SK-N-DZ (cell line): ENCODE measurements around the gene HLA-DPB1.

ENCODE experiments used
- DNase-seq: peaks from one replicate; pipeline ENCODE4 v3.0.0-alpha.2; 2015; ENCODE audit warnings: low spot score

Gene HLA-DPB1

DNA sequence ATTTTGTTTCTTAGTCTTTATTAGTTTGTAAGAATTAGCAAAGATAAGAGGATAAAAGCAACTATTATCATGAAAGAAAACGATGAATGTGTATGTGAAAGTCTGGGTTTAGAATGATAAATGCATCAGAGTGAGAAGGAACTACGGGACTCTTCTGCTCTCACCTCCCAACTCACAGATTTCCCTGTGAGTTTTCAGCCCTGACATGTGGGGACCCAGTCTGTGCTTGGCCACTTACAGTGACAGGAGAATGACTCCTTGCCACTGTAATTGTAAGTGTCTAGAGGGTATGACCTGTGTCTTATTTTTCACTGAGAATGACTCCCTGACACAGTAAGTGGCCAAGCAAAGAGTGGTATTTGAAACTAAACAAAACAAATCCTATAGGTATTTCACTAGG is 4.9 kb upstream of the HLA-DPB1 start:
- DNase-seq: no peak

DNA sequence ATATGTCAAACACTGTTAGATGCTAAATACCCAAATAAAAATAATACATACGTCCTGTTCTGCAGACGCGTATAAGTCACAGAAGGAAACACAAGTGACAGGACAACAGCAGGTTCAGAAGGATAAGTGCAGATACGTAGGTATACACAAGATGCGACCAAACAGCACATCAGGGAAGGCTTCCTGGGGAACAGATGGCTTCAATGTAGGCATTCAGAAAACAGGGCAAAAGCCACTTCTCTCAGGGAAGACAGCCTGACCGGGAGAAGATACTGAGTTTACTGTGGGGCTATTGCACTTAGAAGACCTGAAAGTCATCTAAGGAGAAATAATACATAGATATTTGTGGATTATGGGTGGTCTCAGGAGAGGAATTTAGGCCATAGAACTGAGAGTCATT is 4.2 kb upstream of the HLA-DPB1 start:
- no peak for DNase-seq

DNA sequence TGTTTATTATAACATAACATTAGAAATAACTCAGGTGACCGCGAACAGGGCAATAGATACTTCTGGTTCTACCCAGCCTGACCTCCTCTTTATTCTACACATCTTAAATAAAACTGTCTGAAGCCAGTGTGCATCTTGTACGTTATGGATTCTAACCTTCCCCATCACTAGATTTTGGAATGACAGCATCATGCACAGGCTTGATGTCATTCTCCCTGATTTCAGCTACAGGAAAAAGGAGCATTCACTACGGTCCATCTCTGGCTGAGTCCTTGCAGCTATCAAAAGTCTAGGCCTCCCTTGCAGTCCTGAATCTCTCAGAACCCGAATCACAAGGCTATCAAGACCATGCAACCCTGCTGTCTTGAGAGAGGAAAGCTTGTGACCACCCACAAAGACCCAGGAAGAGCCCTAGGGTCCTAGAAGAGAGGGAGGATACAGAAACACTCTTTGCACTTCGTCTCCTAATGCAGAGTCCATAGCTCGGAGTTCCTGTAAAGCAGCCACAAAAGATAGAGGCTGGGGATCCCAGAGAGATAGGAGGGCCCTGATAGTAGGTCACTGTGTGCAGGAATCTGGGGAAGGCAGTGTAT is 3.2 kb upstream of the HLA-DPB1 start:
- no peak for DNase-seq

DNA sequence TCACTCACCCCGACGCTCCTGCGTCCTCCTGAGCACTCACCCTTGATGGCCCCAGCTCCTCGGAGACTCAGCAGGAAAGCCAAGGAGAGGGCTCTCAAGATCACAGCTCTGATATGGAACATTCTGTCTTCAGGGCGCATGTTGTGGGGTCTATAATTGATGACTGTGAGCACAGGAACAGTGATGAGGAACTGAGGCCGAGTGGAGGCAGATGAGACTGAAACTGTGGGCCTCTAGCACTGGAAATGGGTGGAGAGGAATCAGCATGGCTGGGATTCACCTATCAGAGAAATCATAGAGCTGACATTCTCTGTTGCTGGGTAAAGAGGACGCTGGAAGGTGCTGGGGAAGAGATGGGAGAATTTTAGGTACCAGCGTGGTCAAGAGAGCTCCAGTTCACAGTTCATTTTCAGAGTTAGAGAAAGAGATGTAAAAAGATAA is 2.3 kb upstream of the HLA-DPB1 start, which contains the start of gene HLA-DPA1:
Gene HLA-DPA1, minus strand, starts transcription at position 219 of the 441 bp plus-strand sequence.
- DNase-seq: no peak

DNA sequence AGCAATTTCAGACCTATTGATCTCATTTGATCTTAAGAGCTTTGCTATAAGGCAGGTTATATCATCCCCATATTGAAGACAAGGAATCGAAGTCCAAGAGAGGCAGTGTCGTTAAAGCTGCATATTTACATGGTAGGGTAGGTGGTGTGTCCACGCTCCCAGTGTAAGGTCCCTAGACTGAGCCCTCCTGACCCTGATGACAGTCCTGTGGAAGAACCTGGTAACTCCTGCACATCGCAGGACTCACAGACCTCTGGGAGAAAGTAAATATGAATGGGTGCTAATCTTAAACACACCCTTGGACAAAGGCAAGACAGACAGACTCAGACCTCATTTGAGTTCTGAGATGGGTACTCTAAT is 602 bp upstream of the HLA-DPB1 start:
- DNase-seq: no peak

DNA sequence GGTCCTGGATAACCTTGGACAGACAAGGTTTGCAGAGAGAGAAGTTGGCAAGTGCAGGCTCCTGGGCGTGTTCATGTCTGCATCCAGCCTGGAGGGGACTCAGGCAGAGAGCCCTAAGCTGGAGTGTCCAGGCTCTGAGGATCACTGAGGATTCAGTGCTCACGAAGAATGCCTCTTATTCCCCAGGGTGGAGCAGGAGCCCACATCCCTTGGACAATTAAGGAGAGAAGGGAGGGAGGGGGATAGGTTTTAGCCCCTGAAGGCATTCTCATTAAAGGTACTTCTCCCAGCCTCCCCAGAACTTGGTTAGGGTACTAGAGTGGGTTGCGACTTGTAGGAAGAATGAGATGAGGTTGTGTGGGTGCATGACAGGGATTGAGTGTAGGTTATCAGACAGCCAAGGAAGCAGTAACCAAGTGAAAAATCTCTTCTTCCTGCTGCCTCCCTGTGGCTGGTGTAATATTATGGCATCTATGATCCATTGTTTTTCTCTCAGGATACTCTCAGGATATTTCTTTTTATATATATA is 680 bp downstream of the HLA-DPB1 start:
- DNase-seq: no peak

DNA sequence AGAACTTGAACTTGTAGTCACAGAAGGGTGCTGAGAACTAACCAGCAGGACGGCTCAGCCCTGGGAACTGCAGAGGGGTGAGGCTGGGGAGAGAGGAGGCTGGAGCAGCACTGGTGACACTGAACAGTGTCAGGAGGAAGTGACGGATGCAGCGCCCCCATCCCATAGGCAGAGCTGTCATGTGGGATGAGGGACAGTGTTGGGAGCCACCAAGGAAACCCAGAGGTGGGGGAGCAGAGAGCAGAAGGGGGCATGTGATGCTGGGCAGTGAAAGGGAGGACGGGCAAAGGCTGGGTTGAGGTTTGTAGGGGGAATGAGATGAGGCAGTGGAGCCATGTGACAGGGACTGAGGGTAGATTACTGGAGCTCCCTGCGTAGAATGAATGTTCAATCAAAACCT is 2.1 kb downstream of the HLA-DPB1 start:
- DNase-seq: no peak

DNA sequence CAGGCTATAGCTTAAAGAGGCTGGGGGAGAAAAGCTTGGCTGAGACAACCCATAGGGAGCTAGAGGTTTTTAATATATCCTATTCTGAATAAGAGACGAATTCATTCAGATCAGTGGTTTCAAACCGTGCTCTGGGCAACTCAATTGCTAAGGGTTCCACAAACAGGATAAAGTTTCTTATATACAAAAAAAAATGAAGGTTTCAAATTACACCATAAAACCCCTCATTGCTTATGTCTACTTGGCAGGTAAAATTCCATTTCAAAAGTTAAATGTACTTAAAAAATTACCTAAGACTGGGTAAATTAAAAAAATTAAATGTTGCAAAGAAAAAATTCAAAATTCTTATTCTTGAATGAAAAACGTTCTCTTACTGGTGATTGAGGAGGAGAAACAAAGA is 2.7 kb downstream of the HLA-DPB1 start:
- DNase-seq: no peak

DNA sequence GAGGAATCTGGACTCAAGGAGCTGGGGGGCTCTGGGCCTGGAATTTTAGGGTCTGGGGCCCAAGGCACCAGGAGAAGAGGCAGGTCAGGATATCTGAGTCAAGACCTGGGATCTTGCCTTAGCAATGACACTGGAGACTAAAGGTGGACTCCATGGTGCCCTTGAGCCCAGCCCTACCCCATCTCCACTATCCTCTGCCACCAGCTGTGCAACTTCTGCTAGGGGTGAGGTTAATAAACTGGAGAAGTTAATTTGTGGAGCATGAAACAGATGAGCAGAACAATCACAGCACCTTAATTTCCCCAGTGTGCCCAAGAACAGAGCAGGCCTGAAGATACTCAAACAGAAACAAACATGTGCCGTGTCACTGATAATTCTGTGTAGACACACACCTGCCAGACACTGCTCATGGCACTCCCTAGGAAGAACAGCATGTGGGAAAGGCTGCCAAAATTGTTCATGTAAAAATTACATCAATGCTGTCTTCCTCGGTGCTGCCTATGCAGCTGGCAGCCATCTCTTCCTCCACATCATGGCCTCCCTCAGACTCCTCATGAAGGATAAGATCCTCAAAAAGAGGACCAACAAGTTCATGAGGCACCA is 3.2 kb downstream of the HLA-DPB1 start:
- no peak for DNase-seq

DNA sequence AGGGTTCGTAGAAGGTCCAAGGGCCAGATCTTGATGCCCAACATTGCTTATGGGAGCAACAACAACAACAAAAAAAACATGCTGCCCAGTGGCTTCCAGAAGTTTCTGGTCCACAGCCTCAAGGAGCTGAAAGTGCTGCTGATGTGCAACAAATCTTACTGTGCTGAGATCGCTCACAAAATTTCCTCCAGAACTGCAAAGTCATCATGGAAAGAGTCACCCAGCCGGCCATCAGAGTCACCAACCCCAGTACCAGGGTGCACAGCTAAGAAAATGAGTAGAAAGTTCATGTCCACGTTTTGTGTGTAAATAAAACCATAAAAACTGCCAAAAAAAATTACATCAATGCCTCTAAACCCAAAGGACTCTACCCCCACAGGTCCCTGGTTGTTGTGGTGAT is 3.8 kb downstream of the HLA-DPB1 start:
- no peak for DNase-seq

DNA sequence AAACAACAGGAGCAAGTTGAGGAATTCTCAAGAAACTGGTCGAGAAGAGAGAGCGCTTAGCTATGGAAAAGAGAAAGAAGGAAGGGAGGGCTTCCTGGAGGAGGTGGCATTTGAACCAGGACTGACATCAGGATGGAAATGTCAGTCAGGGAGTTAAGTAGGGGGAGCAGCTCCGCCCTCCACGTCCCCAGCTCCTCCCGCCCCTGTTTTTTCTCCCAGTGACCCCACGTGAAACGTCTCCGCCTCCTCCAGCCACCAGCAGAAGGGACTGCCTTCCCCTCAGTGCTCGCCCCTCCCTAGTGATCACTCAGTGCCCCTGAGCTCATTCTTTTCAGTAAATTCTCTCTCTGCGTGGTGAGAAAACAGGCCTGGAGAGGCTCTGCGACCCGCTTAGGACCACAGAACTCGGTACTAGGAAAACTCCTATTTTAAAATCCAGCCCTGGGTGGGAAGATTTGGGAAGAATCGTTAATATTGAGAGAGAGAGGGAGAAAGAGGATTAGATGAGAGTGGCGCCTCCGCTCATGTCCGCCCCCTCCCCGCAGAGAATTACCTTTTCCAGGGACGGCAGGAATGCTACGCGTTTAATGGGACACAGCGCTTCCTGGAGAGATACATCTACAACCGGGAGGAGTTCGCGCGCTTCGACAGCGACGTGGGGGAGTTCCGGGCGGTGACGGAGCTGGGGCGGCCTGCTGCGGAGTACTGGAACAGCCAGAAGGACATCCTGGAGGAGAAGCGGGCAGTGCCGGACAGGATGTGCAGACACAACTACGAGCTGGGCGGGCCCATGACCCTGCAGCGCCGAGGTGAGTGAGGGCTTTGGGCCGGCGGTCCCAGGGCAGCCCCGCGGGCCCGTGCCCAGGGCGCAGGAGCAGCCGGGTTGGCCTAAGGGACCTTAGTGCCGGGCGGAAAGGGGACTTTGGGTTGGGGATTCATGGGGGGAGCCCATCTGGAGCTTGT is 4.6 kb downstream of the HLA-DPB1 start:
- no peak for DNase-seq

DNA sequence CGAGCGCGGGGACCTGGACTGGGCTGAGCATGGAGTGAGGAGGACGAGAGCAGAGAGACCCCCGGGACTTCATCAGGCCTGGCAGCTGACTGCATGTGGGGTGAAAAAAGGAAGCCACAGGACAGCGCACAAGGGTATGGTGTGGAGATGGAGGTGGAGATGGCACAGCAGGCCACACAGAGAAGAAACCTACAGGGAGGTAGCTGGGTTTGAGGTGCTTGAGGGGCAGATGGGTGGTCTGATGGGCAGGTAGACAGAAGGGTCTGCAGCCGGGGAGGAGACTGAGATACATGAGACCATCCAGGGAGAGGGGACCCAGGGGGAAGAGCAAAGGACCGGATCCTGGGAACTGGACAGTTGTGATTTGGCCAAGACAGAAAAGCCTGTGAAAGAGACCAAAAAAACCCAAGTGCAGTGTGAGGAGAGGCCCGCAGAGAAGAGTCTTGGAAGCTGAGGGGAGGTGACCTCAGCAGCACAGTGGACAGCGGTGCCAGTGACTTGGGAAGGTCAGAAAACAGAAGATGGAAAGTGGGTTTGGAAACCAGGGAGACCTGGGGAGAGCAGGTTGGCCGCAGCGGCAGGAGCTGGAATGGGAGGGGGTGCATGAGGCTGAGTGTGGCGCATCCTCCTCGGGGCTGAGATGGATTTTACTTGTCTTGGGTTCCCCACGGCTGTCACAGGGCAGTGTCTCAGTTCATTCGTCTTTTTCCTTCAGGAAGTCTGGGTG is 5.5 kb downstream of the HLA-DPB1 start:
- no peak for DNase-seq

DNA sequence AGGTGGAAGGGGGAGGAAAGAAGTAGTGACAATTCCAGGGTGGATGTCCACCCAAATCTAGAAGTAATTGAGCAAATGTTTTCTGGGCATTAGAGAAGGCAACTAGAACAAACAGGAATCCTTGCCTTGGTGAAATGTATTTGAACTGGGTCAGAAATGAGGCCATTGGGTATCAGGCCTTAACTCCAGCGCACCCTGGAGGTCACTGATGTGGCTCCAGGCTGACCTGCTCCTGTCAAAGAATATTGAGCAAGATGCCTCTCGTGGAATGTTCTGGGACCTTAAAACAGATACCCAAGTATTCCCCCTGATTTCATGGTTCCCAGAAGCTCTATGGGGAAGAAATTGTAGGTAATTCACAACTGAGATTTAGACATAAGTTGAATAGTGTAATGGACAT is 6.9 kb downstream of the HLA-DPB1 start:
- no peak for DNase-seq

DNA sequence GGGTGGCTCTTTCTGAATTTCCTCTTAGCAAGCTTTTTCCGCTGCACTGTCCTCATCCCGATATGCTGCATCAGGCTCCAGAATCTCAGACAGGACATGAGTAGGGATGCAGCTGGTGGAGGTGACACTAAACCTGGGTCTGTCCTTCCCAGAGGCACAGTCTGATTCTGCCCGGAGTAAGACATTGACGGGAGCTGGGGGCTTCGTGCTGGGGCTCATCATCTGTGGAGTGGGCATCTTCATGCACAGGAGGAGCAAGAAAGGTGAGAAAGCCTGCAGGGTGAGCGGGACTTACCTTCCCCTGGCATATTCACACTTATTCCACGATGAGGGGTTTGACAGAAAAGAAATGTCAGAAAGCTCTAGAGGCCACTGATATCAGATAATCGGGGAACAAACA is 9.8 kb downstream of the HLA-DPB1 start:
- no peak for DNase-seq

DNA sequence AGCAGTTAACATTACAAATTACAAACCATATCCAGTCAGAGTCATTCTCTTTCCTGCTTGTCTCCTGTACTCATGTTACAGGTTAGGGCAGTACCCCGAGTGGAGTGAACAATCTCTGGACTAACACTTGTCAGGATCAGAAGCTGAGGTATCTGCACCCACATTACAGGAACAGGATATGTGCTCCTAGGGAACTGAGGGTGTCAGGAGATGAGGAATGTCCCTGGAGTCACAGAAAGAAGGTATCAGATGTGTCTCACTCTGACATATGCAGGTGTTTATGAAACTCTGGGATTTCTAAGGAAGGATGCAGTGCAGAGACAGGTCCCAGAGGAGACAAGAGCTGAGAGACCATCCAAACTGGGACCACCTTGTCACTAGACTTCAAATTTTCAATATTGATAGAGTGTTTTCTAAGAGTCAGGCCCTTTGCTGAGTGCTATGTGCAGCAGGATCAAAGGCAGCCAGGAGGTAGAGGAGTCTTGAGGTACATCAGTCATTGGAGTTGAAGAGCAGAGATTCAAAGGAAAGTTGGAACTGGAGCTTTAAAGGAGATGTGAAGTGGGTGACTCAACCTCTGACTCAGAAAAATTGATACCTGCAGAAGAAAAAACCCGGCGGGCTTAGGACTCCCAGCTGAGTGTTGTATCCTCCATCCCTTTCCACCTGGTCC is 12.6 kb downstream of the HLA-DPB1 start:
- DNase-seq: no peak

DNA sequence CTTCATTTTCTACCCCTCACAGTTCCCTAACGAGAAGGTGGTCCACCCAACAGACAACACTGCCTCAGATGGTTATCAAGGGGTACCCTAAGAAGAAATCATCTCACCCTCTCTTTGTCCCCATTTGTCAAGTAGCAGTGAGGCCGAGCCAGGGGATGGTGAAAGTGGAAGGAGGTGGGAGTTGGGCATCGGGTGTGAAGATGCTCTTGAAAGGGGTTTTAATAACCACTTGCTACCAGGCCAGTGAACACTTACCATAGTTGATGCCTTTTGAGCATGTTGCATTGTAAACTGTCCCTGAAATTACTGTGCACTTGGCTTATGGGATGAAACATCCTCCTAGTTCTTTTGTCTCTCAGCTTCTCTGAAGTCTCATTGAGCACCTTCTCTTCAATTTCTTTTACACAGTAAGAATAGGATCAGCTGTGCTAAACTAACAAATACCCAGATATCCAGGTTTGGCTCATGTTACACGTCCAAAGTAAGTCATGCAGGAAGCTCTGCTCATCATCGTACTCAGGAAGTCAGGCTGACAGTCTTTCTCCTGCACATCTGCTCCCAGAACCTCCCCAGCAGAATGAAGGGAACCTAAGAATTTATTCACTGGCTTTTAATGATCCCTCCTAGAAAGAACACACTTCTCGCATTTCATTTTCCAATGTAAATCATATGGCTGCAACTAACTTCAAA is 13.3 kb downstream of the HLA-DPB1 start:
- no peak for DNase-seq

DNA sequence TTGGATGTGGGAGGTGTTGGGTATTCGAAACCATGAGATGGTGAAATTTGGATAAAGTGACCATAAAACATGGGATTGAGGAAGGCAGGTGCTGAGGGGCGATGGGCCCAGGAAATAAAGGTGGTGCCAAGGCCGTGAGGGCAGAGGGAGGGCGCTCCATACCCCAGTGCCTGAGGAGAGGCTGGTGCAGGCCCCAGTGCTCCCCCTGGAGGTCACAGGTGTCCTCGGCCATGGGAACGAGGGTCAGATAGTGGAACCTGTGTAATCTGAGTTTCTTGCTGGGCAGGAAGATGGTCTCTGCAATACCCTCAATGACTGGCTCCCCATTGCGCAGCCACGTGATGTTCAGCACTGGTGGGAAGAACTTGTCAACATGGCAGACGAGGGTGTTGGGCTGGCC is 16.2 kb downstream of the HLA-DPB1 start:
- no peak for DNase-seq

DNA sequence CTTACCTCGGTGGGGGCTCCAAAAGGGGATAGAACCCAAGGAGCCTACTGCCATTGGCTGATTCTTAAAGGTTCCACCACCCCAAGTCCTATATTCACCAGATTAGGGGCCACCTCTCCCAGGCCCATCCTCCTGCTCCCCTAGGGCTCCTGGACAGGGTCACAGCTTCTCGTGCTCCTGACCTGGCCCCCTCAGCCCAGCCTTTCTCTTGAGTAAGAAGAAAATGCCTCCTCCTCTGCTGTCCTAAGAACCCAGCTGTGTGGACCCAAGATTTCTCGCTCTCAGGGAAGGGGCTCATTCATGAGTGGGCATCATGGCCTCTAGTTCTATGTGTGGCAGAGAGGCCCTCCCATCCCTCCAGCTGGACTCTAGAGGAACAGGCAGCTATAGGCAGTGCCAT is 16.6 kb downstream of the HLA-DPB1 start:
- DNase-seq: no peak

DNA sequence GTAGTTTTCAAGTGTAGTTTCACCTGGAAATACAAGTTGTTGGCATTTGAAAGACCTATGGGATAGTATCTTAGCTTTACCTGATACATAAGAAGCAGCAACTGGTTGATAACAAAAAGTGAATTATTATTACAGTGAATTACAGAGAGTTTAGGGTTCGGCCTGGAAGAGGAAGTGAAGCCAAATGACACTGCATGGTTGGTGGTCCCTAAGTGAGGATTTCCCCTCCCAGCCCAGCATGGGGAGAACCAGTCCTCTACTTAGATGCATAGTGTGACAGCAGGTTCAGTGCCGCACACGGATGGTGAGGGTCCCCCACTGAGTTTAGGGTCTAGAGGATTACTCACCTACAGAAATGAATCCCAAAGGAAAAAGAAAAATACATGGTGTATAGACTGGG is 18.1 kb downstream of the HLA-DPB1 start:
- no peak for DNase-seq

DNA sequence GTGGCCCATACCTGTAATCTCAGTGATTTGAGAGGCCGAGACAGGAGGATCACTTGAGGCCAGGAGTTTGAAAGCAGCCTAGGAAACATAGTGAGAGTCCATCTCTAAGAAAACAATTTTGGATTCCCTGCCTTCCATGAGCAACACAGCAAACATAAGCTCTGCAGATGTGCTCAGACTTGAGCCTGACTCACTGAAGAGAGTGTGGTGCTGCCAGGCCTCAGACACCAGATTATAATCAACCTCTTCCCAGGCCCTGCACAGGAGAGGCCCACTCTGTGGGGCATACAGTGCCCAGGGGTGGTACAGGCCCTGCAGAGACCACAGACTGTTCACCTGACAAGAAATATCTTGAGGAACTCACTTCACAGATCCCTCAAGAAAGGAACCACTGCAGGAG is 19.9 kb downstream of the HLA-DPB1 start:
- no peak for DNase-seq
